Gastroesophageal sphincter (tissue), 3 donors: ENCODE data around the gene USP37.

Source experiments
- CTCF ChIP-seq, 4 experiments: fragments of 200-600 bp in 2 of 4; fragments of 450-650 bp in 2 of 4; sonication (generic) in 1 of 4; IDR thresholded peaks; one replicate each; pipeline ENCODE4 v1.5.1; 2017 to 2019; ENCODE audit warnings: antibody characterized with exemption in 4 of 4, mild to moderate bottlenecking in 2 of 4, moderate library complexity in 2 of 4
- EP300 ChIP-seq: sonication (generic); formaldehyde crosslinking; IDR thresholded peaks from one replicate; pipeline ENCODE4 v1.6.1; 2017; ENCODE audit warnings: antibody characterized with exemption, mild to moderate bottlenecking
- POLR2A ChIP-seq, 2 donors: fragments of 450-650 bp; IDR thresholded peaks; one replicate each; pipeline ENCODE4 v1.6.1; 2017; ENCODE audit warnings: antibody characterized with exemption in 2 of 2, mild to moderate bottlenecking in 2 of 2, moderate library complexity in 1 of 2
- POLR2AphosphoS5 ChIP-seq: sonication (generic); formaldehyde crosslinking; IDR thresholded peaks from one replicate; pipeline ENCODE4 v1.6.1; 2017; ENCODE audit warnings: antibody characterized with exemption

GRCh38 chr2:218569661-218570500 lies 1.7 kb upstream of the USP37 start:
- TF ChIP-seq CTCF (IDR thresholded peaks at IDR 0.05) = no peak
- no peak for TF ChIP-seq EP300
- TF ChIP-seq POLR2A (IDR thresholded peaks at IDR 0.05) = no peak
- no peak for TF ChIP-seq POLR2AphosphoS5
